ENCODE data around the gene KIF4B. TPM values are rescaled to one million over a fixed set of nuclear protein-coding genes. Genes with fewer than 3 reads are reported as not detected.

KIF4B gene
- total and polyA plus RNA-seq, 2 experiments from 2014 or later: 0.05 to 0.10 TPM

- Histone ChIP-seq H3K9me2 (replicated peaks; ENCODE audit: insufficient read depth) (no peaks in the 10 kb centered on the region), H3K79me2 (no peaks in the 10 kb centered on the region), H3K27ac (no peak overlapping the region), H3K36me3 (replicated peaks; ENCODE audit: insufficient read depth, low read depth) (no peaks in the 10 kb centered on the region), H3K9me3 (ENCODE audit: low read depth) (no peaks in the 10 kb centered on the region), H3K4me3 (no peak overlapping the region), H3K4me1 (ENCODE audit: insufficient read depth) (no peaks in the 10 kb centered on the region), H3K27me3 (peaks cover 7% of the 10 kb centered on the region), H2AFZ (no peak overlapping the region), H4K20me1 (ENCODE audit: insufficient read depth, poor library complexity, severe bottlenecking) (no peaks in the 10 kb centered on the region), H3K4me2 (no peak overlapping the region)
- no peak for TF ChIP-seq EZH2phosphoT487 (IDR thresholded peaks at IDR 0.05; ENCODE audit: low read depth, severe bottlenecking, unreplicated experiment)
- TF ChIP-seq, protein P1, sequence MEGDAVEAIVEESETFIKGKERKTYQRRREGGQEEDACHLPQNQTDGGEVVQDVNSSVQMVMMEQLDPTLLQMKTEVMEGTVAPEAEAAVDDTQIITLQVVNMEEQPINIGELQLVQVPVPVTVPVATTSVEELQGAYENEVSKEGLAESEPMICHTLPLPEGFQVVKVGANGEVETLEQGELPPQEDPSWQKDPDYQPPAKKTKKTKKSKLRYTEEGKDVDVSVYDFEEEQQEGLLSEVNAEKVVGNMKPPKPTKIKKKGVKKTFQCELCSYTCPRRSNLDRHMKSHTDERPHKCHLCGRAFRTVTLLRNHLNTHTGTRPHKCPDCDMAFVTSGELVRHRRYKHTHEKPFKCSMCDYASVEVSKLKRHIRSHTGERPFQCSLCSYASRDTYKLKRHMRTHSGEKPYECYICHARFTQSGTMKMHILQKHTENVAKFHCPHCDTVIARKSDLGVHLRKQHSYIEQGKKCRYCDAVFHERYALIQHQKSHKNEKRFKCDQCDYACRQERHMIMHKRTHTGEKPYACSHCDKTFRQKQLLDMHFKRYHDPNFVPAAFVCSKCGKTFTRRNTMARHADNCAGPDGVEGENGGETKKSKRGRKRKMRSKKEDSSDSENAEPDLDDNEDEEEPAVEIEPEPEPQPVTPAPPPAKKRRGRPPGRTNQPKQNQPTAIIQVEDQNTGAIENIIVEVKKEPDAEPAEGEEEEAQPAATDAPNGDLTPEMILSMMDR (IDR thresholded peaks at IDR 0.05; ENCODE audit: poor library complexity): no peak
- no peak for TF ChIP-seq EZH2 (IDR thresholded peaks at IDR 0.05; ENCODE audit: borderline replicate concordance)
- no peak for DNase-seq (ENCODE audit: low spot score)
- WGBS (ENCODE audit: low lambda C conversion rate, missing lambda C conversion rate): 84% methylated on average over 8 of the region's 8 CpGs
Measured at GRCh38 chr5:154984946-154985516, 28.5 kb upstream of the KIF4B start.

- Histone ChIP-seq H3K27me3 (peaks cover 7% of the 10 kb centered on the region), H3K4me3 (no peak overlapping the region), H3K4me1 (ENCODE audit: insufficient read depth) (no peaks in the 10 kb centered on the region), H3K36me3 (replicated peaks; ENCODE audit: insufficient read depth, low read depth) (no peaks in the 10 kb centered on the region), H3K4me2 (no peak overlapping the region), H3K9me3 (ENCODE audit: low read depth) (no peaks in the 10 kb centered on the region), H3K9me2 (replicated peaks; ENCODE audit: insufficient read depth) (no peaks in the 10 kb centered on the region), H3K27ac (no peak overlapping the region), H4K20me1 (ENCODE audit: insufficient read depth, poor library complexity, severe bottlenecking) (no peaks in the 10 kb centered on the region), H2AFZ (no peak overlapping the region), H3K79me2 (no peaks in the 10 kb centered on the region)
- no peak for TF ChIP-seq EZH2phosphoT487 (IDR thresholded peaks at IDR 0.05; ENCODE audit: low read depth, severe bottlenecking, unreplicated experiment)
- TF ChIP-seq, protein P1 (IDR thresholded peaks at IDR 0.05; ENCODE audit: poor library complexity): no peak
- no peak for TF ChIP-seq EZH2 (IDR thresholded peaks at IDR 0.05; ENCODE audit: borderline replicate concordance)
- DNase-seq (ENCODE audit: low spot score): no peak
- WGBS (ENCODE audit: low lambda C conversion rate, missing lambda C conversion rate): 91% methylated on average over 4 of the region's 4 CpGs
Measured at GRCh38 chr5:154986151-154986550, 27.4 kb upstream of the KIF4B start.

DNA sequence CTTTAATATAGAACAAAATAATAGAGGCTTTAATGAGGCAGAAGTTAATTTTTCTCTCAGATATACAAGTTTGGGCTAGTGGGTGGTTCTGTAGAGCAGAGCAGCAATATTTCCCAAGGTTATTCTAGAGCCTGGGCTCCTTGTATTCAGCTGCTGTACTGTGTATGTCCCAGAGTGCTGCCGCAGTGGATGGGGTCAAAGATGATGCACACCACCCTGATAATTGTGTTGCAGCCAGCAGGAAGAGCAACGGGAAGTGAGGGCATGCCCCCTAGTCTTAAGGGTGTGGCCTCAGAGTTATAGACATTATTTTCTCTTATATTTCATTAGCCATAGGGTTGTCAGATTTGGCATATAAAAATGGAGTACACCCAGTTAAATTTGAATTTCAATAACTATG is 23.9 kb upstream of the KIF4B start:
- Histone ChIP-seq H3K79me2 (no peaks in the 10 kb centered on the region), H3K4me3 (no peak overlapping the region)

More for the DNA sequence above, 23.9 kb upstream of the KIF4B start:
- Histone ChIP-seq H3K27me3 (peaks cover 7% of the 10 kb centered on the region), H3K4me1 (ENCODE audit: insufficient read depth) (no peaks in the 10 kb centered on the region), H2AFZ (no peak overlapping the region), H3K27ac (no peak overlapping the region), H3K9me3 (ENCODE audit: low read depth) (no peaks in the 10 kb centered on the region), H3K36me3 (replicated peaks; ENCODE audit: insufficient read depth, low read depth) (no peaks in the 10 kb centered on the region), H4K20me1 (ENCODE audit: insufficient read depth, poor library complexity, severe bottlenecking) (no peaks in the 10 kb centered on the region), H3K9me2 (replicated peaks; ENCODE audit: insufficient read depth) (no peaks in the 10 kb centered on the region), H3K4me2 (no peak overlapping the region)
- DNase-seq (ENCODE audit: low spot score): no peak
- TF ChIP-seq, protein P1 (IDR thresholded peaks at IDR 0.05; ENCODE audit: poor library complexity): no peak
- TF ChIP-seq EZH2 (IDR thresholded peaks at IDR 0.05; ENCODE audit: borderline replicate concordance) (no peak), EZH2phosphoT487 (IDR thresholded peaks at IDR 0.05; ENCODE audit: low read depth, severe bottlenecking, unreplicated experiment) (no peak)
- WGBS (ENCODE audit: low lambda C conversion rate, missing lambda C conversion rate): 75% methylated on average over 2 of the region's 2 CpGs
